SK-N-MC (cell line): Measurements from ENCODE around the gene EFCAB12.
"Not testable (repeated sequence)": the region's sequence is repeated elsewhere in the genome, so short reads cannot be mapped to it uniquely, and the experiment has no call there.

Experiments used
- DNase-seq: peaks from one replicate; pipeline ENCODE4 v3.0.0-alpha.2; 2011; ENCODE audit warnings: low read depth, low spot score
- H3K27ac ChIP-seq: fragments of 200-600 bp; sonication (generic); 2 replicates; pipeline ENCODE4 v1.5.1; 2016; ENCODE audit warnings: mixed run types
- H3K36me3 ChIP-seq: fragments of 200-600 bp; sonication (generic); 2 replicates; pipeline ENCODE4 v1.6.1; 2017; ENCODE audit warnings: antibody characterized with exemption, low read length, mixed read lengths; ENCODE audit not compliant: insufficient read depth
- H3K4me3 ChIP-seq: fragments of 200-600 bp; sonication (generic); 2 replicates; pipeline ENCODE4 v1.5.1; 2016
- H3K9ac ChIP-seq: fragments of 200-600 bp; sonication (generic); 2 replicates; pipeline ENCODE4 v1.8.0; 2017; ENCODE audit warnings: mixed run types, mixed read lengths; ENCODE audit not compliant: insufficient read length
- H3K9me3 ChIP-seq: fragments of 200-600 bp; sonication (generic); 2 replicates; pipeline ENCODE4 v1.6.1; 2017; ENCODE audit warnings: low read depth, mild to moderate bottlenecking, antibody characterized with exemption, low read length, moderate library complexity, mixed read lengths
- EZH2 ChIP-seq: fragments of 200-600 bp; sonication (generic); IDR thresholded peaks from one replicate; pipeline ENCODE4 v1.6.1; 2017; ENCODE audit warnings: antibody characterized with exemption
- FOXP2 ChIP-seq: optimal IDR thresholded peaks from 2 replicates; pipeline ENCODE3; 2011; ENCODE audit warnings: mild to moderate bottlenecking, moderate library complexity; ENCODE audit not compliant: insufficient read depth; ENCODE audit errors: extremely low read length, control extremely low read depth
- POLR2AphosphoS5 ChIP-seq: IDR thresholded peaks from 2 replicates; pipeline ENCODE4 v1.6.1; 2012; ENCODE audit warnings: mild to moderate bottlenecking, low read depth, low read length, borderline replicate concordance

Gene EFCAB12

GRCh38 chr3:129399895-129400357 is 28.5 kb downstream of the EFCAB12 start:
- H3K9me3 ChIP-seq = no peaks in the 10 kb centered on the region
- TF ChIP-seq FOXP2 (no peak), POLR2AphosphoS5 (no peak), EZH2 (no peak)
- peak overlapping the region; percentile 93 for H3K4me3 ChIP-seq
- H3K9ac ChIP-seq = peak overlapping the region; percentile 95
- H3K27ac ChIP-seq = peak overlapping the region; percentile 98
- no peak for DNase-seq
- H3K36me3 ChIP-seq = peaks cover 17% of the 10 kb centered on the region

GRCh38 chr3:129399145-129399894 is 29.1 kb downstream of the EFCAB12 start:
- peak; percentile 99 for DNase-seq
- no peak for TF ChIP-seq EZH2
- no peak for TF ChIP-seq FOXP2
- TF ChIP-seq POLR2AphosphoS5 = peak; percentile 68
- Histone ChIP-seq H3K9ac (peak overlapping the region; percentile 95), H3K36me3 (peaks cover 17% of the 10 kb centered on the region), H3K27ac (peak overlapping the region; percentile 98), H3K9me3 (no peaks in the 10 kb centered on the region), H3K4me3 (peak overlapping the region; percentile 93)

GRCh38 chr3:129398803-129399144 is 29.7 kb downstream of the EFCAB12 start:
- no peak for TF ChIP-seq EZH2
- TF ChIP-seq FOXP2 = no peak
- no peak for TF ChIP-seq POLR2AphosphoS5
- Histone ChIP-seq H3K9ac (peak overlapping the region; percentile 95), H3K36me3 (peaks cover 17% of the 10 kb centered on the region), H3K27ac (peak overlapping the region; percentile 98), H3K4me3 (peak overlapping the region; percentile 93), H3K9me3 (no peaks in the 10 kb centered on the region)
- DNase-seq = no peak

DNA sequence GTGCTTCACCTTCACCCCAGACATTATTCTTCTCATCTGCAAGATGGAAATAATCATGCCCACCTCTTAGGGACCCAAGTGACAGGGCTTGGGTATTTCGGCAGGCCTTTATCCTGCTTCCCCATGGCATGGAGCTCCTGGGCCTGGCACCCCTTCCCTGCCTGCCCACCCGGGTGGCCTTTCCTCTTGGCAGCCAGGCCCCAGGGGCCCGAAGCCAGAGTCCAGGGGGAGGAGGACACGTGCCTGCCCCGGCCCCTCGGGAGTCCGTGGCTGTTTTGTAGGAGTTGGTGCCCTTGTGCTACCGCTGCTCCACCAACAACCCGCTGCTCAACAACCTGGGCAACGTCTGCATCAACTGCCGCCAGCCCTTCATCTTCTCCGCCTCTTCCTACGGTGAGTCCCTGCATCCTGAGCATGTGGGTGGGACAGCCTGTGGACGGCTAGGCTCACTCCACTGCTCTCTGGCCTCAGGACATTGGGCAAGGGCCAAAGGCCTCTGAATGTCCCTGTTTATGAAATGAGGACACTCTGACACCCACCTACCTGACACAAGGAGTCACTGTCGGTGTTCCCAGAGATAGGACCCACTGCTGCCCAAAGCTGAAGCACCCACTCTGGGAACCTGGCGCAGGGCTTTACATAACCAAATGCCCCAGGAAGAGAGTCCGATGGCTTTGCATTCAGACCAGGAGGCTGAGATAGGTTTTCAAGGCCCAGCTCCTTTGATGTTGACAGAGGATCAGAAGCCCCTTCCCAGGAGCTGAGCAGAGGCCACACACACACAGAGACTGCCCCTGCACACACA is 34.5 kb downstream of the EFCAB12 start:
- H3K9me3 ChIP-seq, H3K4me3 ChIP-seq, H3K9ac ChIP-seq, DNase-seq, H3K27ac ChIP-seq: not testable (repeated sequence)
- peaks cover 56% of the 10 kb centered on the region for H3K36me3 ChIP-seq

- H3K9me3 ChIP-seq = no peaks in the 10 kb centered on the region
- no peak for DNase-seq
- peaks cover 58% of the 10 kb centered on the region for H3K36me3 ChIP-seq
- H3K4me3 ChIP-seq = no peak overlapping the region
- no peak for TF ChIP-seq EZH2
- no peak for TF ChIP-seq POLR2AphosphoS5
- TF ChIP-seq FOXP2 = no peak
- H3K27ac ChIP-seq = no peak overlapping the region
- no peak overlapping the region for H3K9ac ChIP-seq
These were observed 35.2 kb downstream of the EFCAB12 start for GRCh38 chr3:129393271-129393670.

DNA sequence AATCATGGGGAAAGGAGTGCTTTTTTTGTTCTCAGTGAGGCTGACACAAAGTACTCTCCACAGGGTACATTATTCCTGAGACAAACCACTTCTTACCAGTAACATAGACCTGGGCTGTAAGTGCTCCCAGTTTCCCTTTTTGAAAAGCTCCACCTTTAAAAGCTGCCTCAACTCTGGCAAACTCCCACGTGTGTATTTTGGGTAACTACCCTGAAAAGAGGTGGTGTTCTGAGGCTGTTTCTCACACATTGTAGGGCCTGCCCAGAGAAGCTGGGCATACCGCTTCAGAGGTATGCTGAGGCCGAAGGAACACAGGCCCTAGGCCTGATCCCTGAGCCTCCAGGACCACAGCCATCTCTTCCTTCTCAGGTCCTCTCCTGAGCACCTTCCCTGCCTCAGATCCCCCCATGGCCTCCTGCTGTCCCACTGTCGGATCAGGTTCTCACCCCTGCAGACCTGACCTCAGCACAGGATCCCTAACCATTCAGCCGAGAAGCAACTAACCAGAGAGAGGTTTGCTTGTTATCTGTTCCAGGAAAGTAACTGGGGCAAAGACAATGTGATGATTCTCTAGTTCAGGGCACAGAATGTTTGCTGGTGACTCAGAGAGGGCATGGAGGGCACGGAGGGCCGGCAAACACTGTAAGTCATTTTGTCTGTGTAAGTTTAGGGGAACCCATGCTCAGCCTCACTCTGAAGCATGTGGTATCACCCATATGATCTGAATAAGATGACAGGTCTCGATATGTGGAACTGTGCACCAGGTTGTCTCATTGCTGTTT is 36.1 kb downstream of the EFCAB12 start:
- H3K4me3 ChIP-seq, DNase-seq, H3K9ac ChIP-seq, H3K9me3 ChIP-seq, H3K27ac ChIP-seq: not testable (repeated sequence)
- peaks cover 65% of the 10 kb centered on the region for H3K36me3 ChIP-seq

DNA sequence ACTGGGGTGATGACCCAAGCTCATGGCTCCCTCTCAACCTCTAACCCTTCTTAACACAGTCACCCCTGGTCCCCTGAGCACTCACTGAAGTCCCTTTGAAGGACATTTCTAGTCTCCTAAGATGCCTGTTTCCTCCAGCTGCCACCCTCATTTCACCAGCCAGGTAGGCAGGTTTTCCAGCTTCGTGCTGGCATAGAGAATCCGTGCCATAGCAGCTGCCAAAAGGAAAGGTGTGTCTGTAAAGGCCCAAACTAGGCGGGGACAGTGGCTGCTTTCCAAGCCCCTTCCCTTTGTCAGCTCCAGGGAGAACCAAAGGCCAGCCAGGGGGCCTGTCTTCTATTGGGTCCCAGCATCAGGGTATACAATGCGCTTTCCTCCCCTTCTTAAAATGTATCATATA is 36.9 kb downstream of the EFCAB12 start:
- H3K36me3 ChIP-seq = peaks cover 65% of the 10 kb centered on the region
- DNase-seq, H3K4me3 ChIP-seq, H3K9me3 ChIP-seq, H3K9ac ChIP-seq, H3K27ac ChIP-seq: not testable (repeated sequence)

- DNase-seq = no peak
- no peak overlapping the region for H3K9ac ChIP-seq
- no peaks in the 10 kb centered on the region for H3K9me3 ChIP-seq
- no peak for TF ChIP-seq EZH2
- no peak for TF ChIP-seq FOXP2
- TF ChIP-seq POLR2AphosphoS5 = no peak
- H3K4me3 ChIP-seq = no peak overlapping the region
- peaks cover 54% of the 10 kb centered on the region for H3K36me3 ChIP-seq
- H3K27ac ChIP-seq = no peak overlapping the region
These were observed 38.9 kb downstream of the EFCAB12 start for GRCh38 chr3:129389572-129389937.

GRCh38 chr3:129388791-129389571 is 39.5 kb downstream of the EFCAB12 start:
- H3K9me3 ChIP-seq, H3K4me3 ChIP-seq, DNase-seq, H3K9ac ChIP-seq: not testable (repeated sequence)
- peak overlapping the region; percentile 75; the same call in 1 of the 2 replicates for H3K27ac ChIP-seq
- H3K36me3 ChIP-seq = peaks cover 54% of the 10 kb centered on the region
